Loucy (cell line): ENCODE results near the gene DOCK9.

ENCODE experiments used
- H2AFZ ChIP-seq: fragments of 200-600 bp; sonication (generic); 2 replicates; pipeline ENCODE4 v1.6.0; 2016; ENCODE audit warnings: antibody characterized with exemption, mild to moderate bottlenecking, low read length, moderate library complexity
- H3F3A ChIP-seq: fragments of 200-600 bp; 2 replicates; pipeline ENCODE4 v1.6.0; 2016; ENCODE audit warnings: antibody characterized with exemption, low read depth, mild to moderate bottlenecking
- H3K27me3 ChIP-seq: fragments of 200-600 bp; sonication (generic); 2 replicates; pipeline ENCODE4 v1.6.1; 2014; ENCODE audit warnings: low read length, mild to moderate bottlenecking; ENCODE audit not compliant: insufficient read depth, poor library complexity, severe bottlenecking
- H3K36me3 ChIP-seq: fragments of 200-600 bp; sonication (generic); 2 replicates; pipeline ENCODE4 v1.6.1; 2016; ENCODE audit warnings: low read length; ENCODE audit not compliant: insufficient read depth
- H3K4me1 ChIP-seq: fragments of 200-600 bp; sonication (generic); 2 replicates; pipeline ENCODE4 v1.5.1; 2014; ENCODE audit warnings: low read length, mild to moderate bottlenecking; ENCODE audit not compliant: insufficient read depth, poor library complexity, severe bottlenecking
- H3K4me2 ChIP-seq: fragments of 200-600 bp; sonication (generic); 2 replicates; pipeline ENCODE4 v1.6.0; 2014; ENCODE audit warnings: antibody characterized with exemption, low read length, low read depth, mild to moderate bottlenecking; ENCODE audit not compliant: poor library complexity, severe bottlenecking
- H3K4me3 ChIP-seq: fragments of 200-600 bp; sonication (generic); 2 replicates; pipeline ENCODE4 v1.5.1; 2014; ENCODE audit warnings: low read length, mild to moderate bottlenecking, mixed read lengths; ENCODE audit not compliant: poor library complexity, severe bottlenecking
- H3K79me2 ChIP-seq: fragments of 200-600 bp; sonication (generic); 2 replicates; pipeline ENCODE4 v1.6.1; 2014; ENCODE audit warnings: low read length; ENCODE audit not compliant: insufficient read depth
- H3K9ac ChIP-seq: fragments of 200-600 bp; sonication (generic); 2 replicates; pipeline ENCODE4 v1.6.0; 2014; ENCODE audit warnings: mild to moderate bottlenecking, low read depth, low read length, moderate library complexity; ENCODE audit not compliant: poor library complexity, severe bottlenecking
- H3K9me2 ChIP-seq: fragments of 200-600 bp; sonication (generic); replicated peaks from 2 replicates; pipeline ENCODE4 v1.6.1; 2016; ENCODE audit warnings: low read depth, low read length, mixed read lengths
- H3K9me3 ChIP-seq: fragments of 200-600 bp; sonication (generic); 2 replicates; pipeline ENCODE4 v1.6.1; 2014; ENCODE audit warnings: mild to moderate bottlenecking, antibody characterized with exemption, low read length, low read depth; ENCODE audit not compliant: insufficient read depth
- H4K20me1 ChIP-seq: fragments of 200-600 bp; sonication (generic); 2 replicates; pipeline ENCODE4 v1.6.0; 2014; ENCODE audit warnings: antibody characterized with exemption, low read length, mild to moderate bottlenecking; ENCODE audit not compliant: insufficient read depth, poor library complexity, severe bottlenecking
- CTCF ChIP-seq: fragments of 200-600 bp; sonication (generic); conservative IDR thresholded peaks from 2 replicates; pipeline ENCODE4 v1.5.1; 2014; ENCODE audit warnings: mild to moderate bottlenecking, antibody characterized with exemption, low read length
- EZH2phosphoT487 ChIP-seq: fragments of 200-600 bp; IDR thresholded peaks from 2 replicates; pipeline ENCODE4 v1.6.1; 2018; ENCODE audit warnings: antibody characterized with exemption, mild to moderate bottlenecking, moderate library complexity, borderline replicate concordance

The DOCK9 gene

GRCh38 chr13:98890925-98891324, 86.9 kb downstream of the DOCK9 start:
- no peaks in the 10 kb centered on the region for H3K27me3 ChIP-seq

GRCh38 chr13:98890186-98890585, 87.7 kb downstream of the DOCK9 start:
- Histone ChIP-seq H3K79me2 (no peaks in the 10 kb centered on the region), H3K36me3 (no peaks in the 10 kb centered on the region), H3K4me1 (peaks cover 11% of the 10 kb centered on the region), H3F3A (no peaks in the 10 kb centered on the region), H3K9ac (no peak overlapping the region), H3K4me3 (no peak overlapping the region), H3K9me3 (no peaks in the 10 kb centered on the region), H2AFZ (no peak overlapping the region), H3K27me3 (no peaks in the 10 kb centered on the region), H3K9me2 (no peaks in the 10 kb centered on the region), H4K20me1 (no peaks in the 10 kb centered on the region), H3K4me2 (no peak overlapping the region)
- TF ChIP-seq EZH2phosphoT487 = no peak
- no peak for TF ChIP-seq CTCF

More at GRCh38 chr13:98890925-98891324, 86.9 kb downstream of the DOCK9 start:
- no peak overlapping the region for H2AFZ ChIP-seq
- no peaks in the 10 kb centered on the region for H3K9me3 ChIP-seq
- no peaks in the 10 kb centered on the region for H3K79me2 ChIP-seq
- H3K4me3 ChIP-seq = no peak overlapping the region
- no peaks in the 10 kb centered on the region for H3K36me3 ChIP-seq
- no peak overlapping the region for H3K4me2 ChIP-seq
- no peak overlapping the region for H3K9ac ChIP-seq
- H4K20me1 ChIP-seq = no peaks in the 10 kb centered on the region
- H3K4me1 ChIP-seq = peaks cover 11% of the 10 kb centered on the region
- no peaks in the 10 kb centered on the region for H3K9me2 ChIP-seq
- no peaks in the 10 kb centered on the region for H3F3A ChIP-seq
- no peak for TF ChIP-seq CTCF
- no peak for TF ChIP-seq EZH2phosphoT487

GRCh38 chr13:98889419-98890085, 88.3 kb downstream of the DOCK9 start:
- Histone ChIP-seq H3K79me2 (no peaks in the 10 kb centered on the region), H3K9me2 (no peaks in the 10 kb centered on the region), H3K4me1 (peaks cover 11% of the 10 kb centered on the region), H3K27me3 (no peaks in the 10 kb centered on the region), H2AFZ (no peak overlapping the region), H3K36me3 (peaks cover 6% of the 10 kb centered on the region; the same call in 1 of the 2 replicates), H3K4me3 (no peak overlapping the region), H3F3A (no peaks in the 10 kb centered on the region), H4K20me1 (no peaks in the 10 kb centered on the region), H3K9ac (no peak overlapping the region), H3K9me3 (no peaks in the 10 kb centered on the region), H3K4me2 (no peak overlapping the region)
- TF ChIP-seq EZH2phosphoT487 = no peak
- TF ChIP-seq CTCF = no peak
